Loucy (cell line): ENCODE data around the gene COL12A1.

Source experiments
- H2AFZ ChIP-seq: fragments of 200-600 bp; sonication (generic); 2 replicates; pipeline ENCODE4 v1.6.0; 2016; ENCODE audit warnings: antibody characterized with exemption, mild to moderate bottlenecking, low read length, moderate library complexity
- H3F3A ChIP-seq: fragments of 200-600 bp; 2 replicates; pipeline ENCODE4 v1.6.0; 2016; ENCODE audit warnings: antibody characterized with exemption, low read depth, mild to moderate bottlenecking
- H3K27me3 ChIP-seq: fragments of 200-600 bp; sonication (generic); 2 replicates; pipeline ENCODE4 v1.6.1; 2014; ENCODE audit warnings: low read length, mild to moderate bottlenecking; ENCODE audit not compliant: insufficient read depth, poor library complexity, severe bottlenecking
- H3K36me3 ChIP-seq: fragments of 200-600 bp; sonication (generic); 2 replicates; pipeline ENCODE4 v1.6.1; 2016; ENCODE audit warnings: low read length; ENCODE audit not compliant: insufficient read depth
- H3K4me1 ChIP-seq: fragments of 200-600 bp; sonication (generic); 2 replicates; pipeline ENCODE4 v1.5.1; 2014; ENCODE audit warnings: low read length, mild to moderate bottlenecking; ENCODE audit not compliant: insufficient read depth, poor library complexity, severe bottlenecking
- H3K4me2 ChIP-seq: fragments of 200-600 bp; sonication (generic); 2 replicates; pipeline ENCODE4 v1.6.0; 2014; ENCODE audit warnings: antibody characterized with exemption, low read length, low read depth, mild to moderate bottlenecking; ENCODE audit not compliant: poor library complexity, severe bottlenecking
- H3K4me3 ChIP-seq: fragments of 200-600 bp; sonication (generic); 2 replicates; pipeline ENCODE4 v1.5.1; 2014; ENCODE audit warnings: low read length, mild to moderate bottlenecking, mixed read lengths; ENCODE audit not compliant: poor library complexity, severe bottlenecking
- H3K79me2 ChIP-seq: fragments of 200-600 bp; sonication (generic); 2 replicates; pipeline ENCODE4 v1.6.1; 2014; ENCODE audit warnings: low read length; ENCODE audit not compliant: insufficient read depth
- H3K9ac ChIP-seq: fragments of 200-600 bp; sonication (generic); 2 replicates; pipeline ENCODE4 v1.6.0; 2014; ENCODE audit warnings: mild to moderate bottlenecking, low read depth, low read length, moderate library complexity; ENCODE audit not compliant: poor library complexity, severe bottlenecking
- H3K9me2 ChIP-seq: fragments of 200-600 bp; sonication (generic); replicated peaks from 2 replicates; pipeline ENCODE4 v1.6.1; 2016; ENCODE audit warnings: low read depth, low read length, mixed read lengths
- H3K9me3 ChIP-seq: fragments of 200-600 bp; sonication (generic); 2 replicates; pipeline ENCODE4 v1.6.1; 2014; ENCODE audit warnings: mild to moderate bottlenecking, antibody characterized with exemption, low read length, low read depth; ENCODE audit not compliant: insufficient read depth
- H4K20me1 ChIP-seq: fragments of 200-600 bp; sonication (generic); 2 replicates; pipeline ENCODE4 v1.6.0; 2014; ENCODE audit warnings: antibody characterized with exemption, low read length, mild to moderate bottlenecking; ENCODE audit not compliant: insufficient read depth, poor library complexity, severe bottlenecking
- CTCF ChIP-seq: fragments of 200-600 bp; sonication (generic); conservative IDR thresholded peaks from 2 replicates; pipeline ENCODE4 v1.5.1; 2014; ENCODE audit warnings: mild to moderate bottlenecking, antibody characterized with exemption, low read length
- EZH2phosphoT487 ChIP-seq: fragments of 200-600 bp; IDR thresholded peaks from 2 replicates; pipeline ENCODE4 v1.6.1; 2018; ENCODE audit warnings: antibody characterized with exemption, mild to moderate bottlenecking, moderate library complexity, borderline replicate concordance

COL12A1 gene

GRCh38 chr6:75142721-75143120 lies 63.1 kb downstream of the COL12A1 start:
- no peaks in the 10 kb centered on the region for H3K79me2 ChIP-seq
- H3K9me2 ChIP-seq = no peaks in the 10 kb centered on the region
- no peak overlapping the region for H3K9ac ChIP-seq
- no peak overlapping the region for H3K4me2 ChIP-seq
- no peak overlapping the region for H2AFZ ChIP-seq
- TF ChIP-seq CTCF = no peak
- no peak for TF ChIP-seq EZH2phosphoT487
- H3K4me1 ChIP-seq = no peaks in the 10 kb centered on the region
- H3K36me3 ChIP-seq = no peaks in the 10 kb centered on the region
- no peaks in the 10 kb centered on the region for H3K27me3 ChIP-seq
- H4K20me1 ChIP-seq = no peaks in the 10 kb centered on the region
- H3K9me3 ChIP-seq = no peaks in the 10 kb centered on the region
- H3K4me3 ChIP-seq = no peak overlapping the region
- H3F3A ChIP-seq = no peaks in the 10 kb centered on the region

- Histone ChIP-seq H3K36me3 (no peaks in the 10 kb centered on the region), H3K9me2 (no peaks in the 10 kb centered on the region), H3K4me3 (no peak overlapping the region), H4K20me1 (no peaks in the 10 kb centered on the region), H3K27me3 (no peaks in the 10 kb centered on the region), H2AFZ (no peak overlapping the region), H3K9me3 (no peaks in the 10 kb centered on the region), H3K4me1 (no peaks in the 10 kb centered on the region), H3K9ac (no peak overlapping the region), H3K79me2 (no peaks in the 10 kb centered on the region), H3F3A (no peaks in the 10 kb centered on the region), H3K4me2 (no peak overlapping the region)
- no peak for TF ChIP-seq CTCF
- no peak for TF ChIP-seq EZH2phosphoT487
Observed at GRCh38 chr6:75135876-75136275, 70.0 kb downstream of the COL12A1 start.

GRCh38 chr6:75135450-75135849 lies 70.4 kb downstream of the COL12A1 start:
- no peaks in the 10 kb centered on the region for H3K4me1 ChIP-seq
- no peaks in the 10 kb centered on the region for H3K9me2 ChIP-seq
- H3F3A ChIP-seq = no peaks in the 10 kb centered on the region
- no peak overlapping the region for H3K4me2 ChIP-seq
- H3K36me3 ChIP-seq = no peaks in the 10 kb centered on the region
- H4K20me1 ChIP-seq = no peaks in the 10 kb centered on the region
- H2AFZ ChIP-seq = no peak overlapping the region
- TF ChIP-seq EZH2phosphoT487 (no peak), CTCF (no peak)
- H3K4me3 ChIP-seq = no peak overlapping the region
- H3K9ac ChIP-seq = no peak overlapping the region
- no peaks in the 10 kb centered on the region for H3K27me3 ChIP-seq
- no peaks in the 10 kb centered on the region for H3K79me2 ChIP-seq
- no peaks in the 10 kb centered on the region for H3K9me3 ChIP-seq
